Epithelial cell of proximal tubule (primary cell): ENCODE measurements around the gene METTL27. TPM values are rescaled to one million over a fixed set of nuclear protein-coding genes. Genes with fewer than 3 reads are reported as not detected.

Experiments used
- DNase-seq: peaks from one replicate; pipeline ENCODE4 v3.0.0-alpha.2; 2011; ENCODE audit warnings: low read depth
- H3K4me3 ChIP-seq: 2 replicates; pipeline ENCODE4 v1.5.1; 2011; ENCODE audit warnings: low read depth, mild to moderate bottlenecking, low read length
- total RNA-seq: library from RNA; depleted of rRNA; stranded (reverse); fragments of >200 nt; gene quantifications from 2 replicates; pipeline ENCODE4 v1.2.3, GENCODE V29; 2015
- TF ChIP-seq, protein P1 (sequence below): conservative IDR thresholded peaks from 2 replicates; pipeline ENCODE4 v1.5.1; 2012; ENCODE audit warnings: low read depth, mild to moderate bottlenecking, low read length

The METTL27 gene
- total RNA-seq, 1 donor from 2014 or later = 13.7 TPM

DNA sequence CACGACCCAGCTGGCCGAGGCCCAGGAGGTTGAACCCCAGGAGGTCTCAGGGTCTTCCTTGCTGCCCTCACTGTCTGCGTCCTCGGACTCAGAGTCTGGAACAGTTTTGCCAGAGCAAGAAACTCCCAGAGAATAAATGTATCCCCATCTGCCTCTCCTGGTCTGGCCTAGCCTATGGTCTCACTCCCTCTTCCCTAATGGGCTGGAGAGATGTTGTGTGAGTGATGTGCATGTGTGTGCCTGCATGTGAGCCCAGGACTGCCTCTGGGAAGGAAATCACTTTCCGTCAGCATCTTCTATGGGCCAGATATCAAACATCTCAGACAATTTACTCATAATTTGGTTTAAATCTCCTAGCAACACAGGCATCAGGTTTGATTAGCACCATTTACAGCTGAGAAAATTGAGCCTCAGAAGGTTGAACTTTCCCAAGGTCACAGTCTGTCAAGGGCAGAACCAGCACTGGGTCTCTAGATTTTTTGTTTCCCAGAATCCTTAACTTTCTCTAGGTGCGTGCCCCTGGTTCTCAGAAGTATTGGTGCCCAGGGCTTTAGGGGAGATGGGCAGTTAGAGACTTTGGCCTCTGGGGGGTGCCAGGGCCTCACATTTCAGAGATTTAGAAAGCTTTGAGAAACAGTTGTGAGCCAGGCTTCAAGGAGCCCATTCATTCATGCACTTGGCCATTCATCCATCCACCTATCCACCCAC is 23.6 kb upstream of the METTL27 start:
- no peak for DNase-seq
- TF ChIP-seq, protein P1, sequence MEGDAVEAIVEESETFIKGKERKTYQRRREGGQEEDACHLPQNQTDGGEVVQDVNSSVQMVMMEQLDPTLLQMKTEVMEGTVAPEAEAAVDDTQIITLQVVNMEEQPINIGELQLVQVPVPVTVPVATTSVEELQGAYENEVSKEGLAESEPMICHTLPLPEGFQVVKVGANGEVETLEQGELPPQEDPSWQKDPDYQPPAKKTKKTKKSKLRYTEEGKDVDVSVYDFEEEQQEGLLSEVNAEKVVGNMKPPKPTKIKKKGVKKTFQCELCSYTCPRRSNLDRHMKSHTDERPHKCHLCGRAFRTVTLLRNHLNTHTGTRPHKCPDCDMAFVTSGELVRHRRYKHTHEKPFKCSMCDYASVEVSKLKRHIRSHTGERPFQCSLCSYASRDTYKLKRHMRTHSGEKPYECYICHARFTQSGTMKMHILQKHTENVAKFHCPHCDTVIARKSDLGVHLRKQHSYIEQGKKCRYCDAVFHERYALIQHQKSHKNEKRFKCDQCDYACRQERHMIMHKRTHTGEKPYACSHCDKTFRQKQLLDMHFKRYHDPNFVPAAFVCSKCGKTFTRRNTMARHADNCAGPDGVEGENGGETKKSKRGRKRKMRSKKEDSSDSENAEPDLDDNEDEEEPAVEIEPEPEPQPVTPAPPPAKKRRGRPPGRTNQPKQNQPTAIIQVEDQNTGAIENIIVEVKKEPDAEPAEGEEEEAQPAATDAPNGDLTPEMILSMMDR = peak; percentile 81
- H3K4me3 ChIP-seq = no peak overlapping the region

DNA sequence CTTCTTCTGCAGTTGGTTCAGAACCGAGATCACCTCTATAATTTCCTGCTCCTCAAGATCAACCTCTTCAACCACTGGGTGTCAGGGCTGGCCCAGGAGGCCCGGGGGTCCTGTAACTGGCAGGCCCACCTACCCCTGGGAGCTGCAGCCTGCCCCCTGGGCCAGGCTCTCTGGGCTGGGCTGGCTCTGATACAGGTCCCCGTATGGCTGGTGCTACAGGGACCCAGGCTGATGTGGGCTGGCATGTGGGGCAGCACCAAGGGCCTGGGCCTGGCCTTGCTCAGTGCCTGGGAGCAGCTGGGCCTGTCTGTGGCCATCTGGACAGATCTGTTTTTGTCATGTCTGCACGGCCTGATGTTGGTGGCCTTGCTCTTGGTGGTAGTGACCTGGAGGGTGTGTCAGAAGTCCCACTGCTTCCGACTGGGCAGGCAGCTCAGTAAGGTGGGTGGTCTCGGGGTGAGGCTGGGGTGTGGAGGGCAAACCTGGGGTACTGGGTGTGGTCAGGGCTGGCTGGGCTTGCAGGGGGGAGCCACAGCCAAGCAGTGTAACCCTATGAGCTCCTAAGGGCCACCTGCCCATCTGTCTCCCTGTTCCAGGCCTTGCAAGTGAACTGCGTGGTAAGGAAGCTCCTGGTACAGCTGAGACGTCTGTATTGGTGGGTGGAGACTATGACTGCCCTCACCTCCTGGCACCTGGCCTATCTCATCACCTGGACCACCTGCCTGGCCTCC is 22.8 kb upstream of the METTL27 start:
- no peak overlapping the region for H3K4me3 ChIP-seq
- TF ChIP-seq, protein P1 = no peak
- DNase-seq = no peak

DNA sequence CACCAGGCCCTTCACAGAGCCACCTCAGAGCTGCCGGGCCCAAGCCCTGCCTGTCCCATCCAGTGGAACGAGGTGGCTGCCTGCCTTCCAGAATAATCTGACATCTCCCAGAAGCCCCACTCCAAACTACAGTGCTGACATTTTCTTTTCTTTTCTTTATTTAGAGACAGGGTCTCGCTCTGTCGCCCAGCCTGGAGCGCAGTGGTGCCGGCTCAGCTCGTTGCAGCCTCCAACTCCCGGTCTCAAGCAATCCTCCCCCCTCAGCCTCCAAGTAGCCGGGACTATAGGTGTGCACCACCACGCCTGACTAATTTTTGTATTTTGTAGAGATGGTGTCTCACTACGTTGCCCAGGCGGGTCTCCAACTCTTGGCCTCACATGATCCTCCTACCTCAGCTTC is 19.0 kb upstream of the METTL27 start:
- DNase-seq = no peak
- TF ChIP-seq, protein P1 = no peak
- no peak overlapping the region for H3K4me3 ChIP-seq

DNA sequence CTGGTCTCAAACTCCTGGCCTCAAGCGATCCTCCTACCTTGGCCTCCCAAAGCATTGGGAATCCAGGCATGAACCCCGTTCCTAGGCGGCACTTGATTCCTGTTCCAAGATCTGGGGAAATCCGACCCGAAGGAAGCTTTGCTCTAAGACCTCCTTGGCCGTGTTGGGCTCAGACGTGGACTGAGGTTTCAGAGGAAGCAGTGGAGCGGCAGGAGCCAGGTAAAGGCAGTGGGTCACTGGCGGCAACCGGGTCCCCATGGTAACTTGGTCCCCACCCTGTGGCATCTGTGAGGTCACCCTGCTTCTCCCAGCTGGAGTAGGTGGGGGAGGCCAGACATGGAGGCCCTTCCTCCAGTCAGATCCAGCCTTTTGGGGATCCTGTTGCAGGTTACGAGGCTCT is 18.5 kb upstream of the METTL27 start, which contains the start of gene TMEM270:
Gene TMEM270, plus strand, starts transcription at position 301 of the 400 bp plus-strand sequence. Its CDS starts 36 bp downstream, at position 337.
- no peak for DNase-seq
- H3K4me3 ChIP-seq = no peak within 1 kb of the TSS
- TF ChIP-seq, protein P1 = no peak

DNA sequence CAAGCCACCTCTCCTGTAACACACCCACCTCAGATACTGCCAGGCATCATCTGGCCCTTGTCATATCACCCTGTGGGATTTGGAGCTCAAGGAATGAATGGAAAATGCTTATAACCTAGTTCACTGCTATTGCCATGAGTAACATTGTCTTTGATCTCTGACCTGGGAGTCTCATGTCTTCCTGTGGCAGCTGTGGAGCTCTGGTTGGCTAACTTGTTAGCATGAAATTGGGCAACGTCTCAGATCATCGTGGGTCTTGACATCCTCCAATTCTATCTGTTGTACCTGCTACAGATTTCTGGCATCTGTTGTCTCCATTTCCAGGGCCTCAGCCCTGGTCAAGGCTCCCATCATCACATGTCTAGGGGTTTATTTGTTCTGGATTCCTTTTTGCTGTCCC is 16.5 kb upstream of the METTL27 start:
- DNase-seq = no peak
- TF ChIP-seq, protein P1 = no peak
- no peak overlapping the region for H3K4me3 ChIP-seq

DNA sequence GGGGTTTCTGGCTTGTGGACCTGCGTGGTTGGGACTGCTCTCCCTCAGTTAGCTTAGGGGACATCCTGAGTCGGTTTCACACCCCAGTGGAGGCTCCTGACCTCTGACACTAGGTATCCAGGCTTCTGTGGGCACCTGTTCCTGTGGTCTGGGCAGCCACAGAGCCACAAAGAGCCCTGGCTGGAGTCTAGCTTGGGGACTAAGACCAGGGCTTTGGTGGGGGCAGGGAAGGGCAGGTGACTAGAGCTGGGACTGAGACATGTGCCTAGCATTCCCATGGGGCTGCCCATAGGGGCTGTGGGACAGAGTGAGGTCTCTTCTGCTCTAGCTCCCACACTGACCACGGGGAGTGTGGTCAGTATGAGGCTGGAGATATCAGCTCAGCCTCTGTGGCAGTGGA is 14.6 kb upstream of the METTL27 start:
- DNase-seq = no peak
- H3K4me3 ChIP-seq = no peak overlapping the region
- TF ChIP-seq, protein P1 = no peak
